LNCaP clone FGC (cell line): ENCODE measurements around the gene REM2.
A peak's percentile ranks its signal among the peaks of the same experiment; 100 is the strongest.

Experiments
- DNase-seq: peaks from one replicate; pipeline ENCODE4 v3.0.0-alpha.2; 2011; ENCODE audit warnings: low read depth
- H3K4me3 ChIP-seq: 2 replicates; pipeline ENCODE4 v1.5.1; 2011; ENCODE audit warnings: mild to moderate bottlenecking, low read depth, low read length, control low read depth
- CTCF ChIP-seq: IDR thresholded peaks from 2 replicates; pipeline ENCODE4 v1.5.1; 2012; ENCODE audit warnings: mild to moderate bottlenecking; ENCODE audit not compliant: control insufficient read depth, insufficient read depth; ENCODE audit errors: extremely low read depth

The REM2 gene

GRCh38 chr14:22861651-22862050, 21.4 kb upstream of the REM2 start:
- DNase-seq, result no peak
- H3K4me3 ChIP-seq, result no peak overlapping the region
- TF ChIP-seq CTCF, result no peak

- DNase-seq, result no peak
- no peak for TF ChIP-seq CTCF
Observed at GRCh38 chr14:22864979-22865378, 18.0 kb upstream of the REM2 start.

GRCh38 chr14:22865424-22866405, 17.3 kb upstream of the REM2 start:
- TF ChIP-seq CTCF, result no peak
- DNase-seq, result no peak

More at GRCh38 chr14:22864979-22865378, 18.0 kb upstream of the REM2 start:
- no peak overlapping the region for H3K4me3 ChIP-seq

GRCh38 chr14:22866874-22867273, 16.1 kb upstream of the REM2 start:
- DNase-seq, result no peak
- TF ChIP-seq CTCF, result no peak

More at GRCh38 chr14:22865424-22866405, 17.3 kb upstream of the REM2 start:
- H3K4me3 ChIP-seq, result no peak overlapping the region

GRCh38 chr14:22870811-22871223, 12.2 kb upstream of the REM2 start:
- H3K4me3 ChIP-seq, result peak overlapping the region; percentile 92
- no peak for DNase-seq
- no peak for TF ChIP-seq CTCF

More at GRCh38 chr14:22866874-22867273, 16.1 kb upstream of the REM2 start:
- H3K4me3 ChIP-seq, result no peak overlapping the region

GRCh38 chr14:22871224-22872032, 11.6 kb upstream of the REM2 start, which contains the start of gene LRP10:
Gene LRP10, plus strand, starts transcription at chr14:22871740. Its CDS starts 564 bp downstream, at chr14:22872304.
- no peak for TF ChIP-seq CTCF
- peak; percentile 87 for DNase-seq
- H3K4me3 ChIP-seq, result peak within 1 kb of the TSS; percentile 92
